Mucosa of stomach (tissue), 1 donor: Measurements from ENCODE around the gene IFITM2.
A peak's percentile ranks its signal among the peaks of the same experiment; 100 is the strongest.
"Not testable (repeated sequence)": the region's sequence is repeated elsewhere in the genome, so short reads cannot be mapped to it uniquely, and the experiment has no call there.

ENCODE experiments used
- H3K27me3 ChIP-seq: one replicate; pipeline ENCODE4 v1.7.0; 2013; ENCODE audit warnings: mild to moderate bottlenecking, low read length; ENCODE audit not compliant: control insufficient read depth, insufficient read depth
- H3K36me3 ChIP-seq: one replicate; pipeline ENCODE4 v1.7.0; 2013; ENCODE audit warnings: low read length; ENCODE audit not compliant: control insufficient read depth, insufficient read depth
- H3K4me1 ChIP-seq: one replicate; pipeline ENCODE4 v1.7.0; 2013; ENCODE audit warnings: mild to moderate bottlenecking, low read length; ENCODE audit not compliant: control insufficient read depth, insufficient read depth
- H3K4me3 ChIP-seq: one replicate; pipeline ENCODE4 v1.7.0; 2013; ENCODE audit warnings: low read length
- H3K9ac ChIP-seq: one replicate; pipeline ENCODE4 v1.7.0; 2013; ENCODE audit warnings: mild to moderate bottlenecking, low read length, moderate library complexity
- H3K9me3 ChIP-seq: one replicate; pipeline ENCODE4 v1.7.0; 2013; ENCODE audit warnings: mild to moderate bottlenecking, low read length, moderate library complexity; ENCODE audit not compliant: control insufficient read depth
- donor health status: Pancreatic carcinoma.

Gene IFITM2

DNA sequence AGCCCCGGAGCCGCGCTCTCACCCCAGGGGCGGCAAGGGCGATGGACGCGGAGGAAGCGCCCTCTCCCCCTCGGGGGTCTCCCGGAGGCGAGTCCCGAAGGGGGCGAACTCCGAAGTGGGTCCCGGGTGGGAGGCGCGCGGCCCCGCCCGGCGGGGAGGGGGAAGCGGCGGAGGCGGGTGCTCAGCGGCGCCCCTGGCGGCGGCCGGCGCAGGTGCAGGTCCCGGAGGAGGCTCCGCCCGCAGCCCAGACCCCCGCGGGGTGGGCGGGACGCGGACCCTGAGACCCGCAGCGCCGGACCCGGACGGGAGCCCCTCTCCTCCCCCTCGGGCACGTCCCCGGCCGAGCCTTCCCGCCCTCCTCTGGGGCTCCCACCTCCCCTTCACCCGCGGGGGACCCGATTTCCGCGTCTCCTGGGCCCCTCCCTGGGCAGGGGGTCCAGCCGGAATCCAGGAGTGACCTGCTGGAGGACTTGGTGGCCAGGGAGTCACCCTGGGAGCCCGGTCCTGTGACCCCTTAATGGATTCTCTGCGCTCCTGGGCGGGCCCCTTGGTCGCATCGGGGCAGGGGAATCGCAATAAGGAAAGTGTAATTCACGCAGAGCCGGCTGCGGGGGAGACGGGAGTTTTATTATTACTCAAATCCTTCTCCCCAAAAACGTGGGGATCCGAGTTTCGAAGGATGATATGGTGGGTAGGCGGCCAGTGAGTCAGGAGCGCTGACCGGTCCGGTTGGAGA lies 3.6 kb downstream of the IFITM2 start:
- Histone ChIP-seq H3K4me1 (peaks cover 17% of the 10 kb centered on the region), H3K27me3 (peaks cover 33% of the 10 kb centered on the region)
- not testable (repeated sequence) for H3K36me3 ChIP-seq, H3K9me3 ChIP-seq, H3K9ac ChIP-seq, H3K4me3 ChIP-seq

DNA sequence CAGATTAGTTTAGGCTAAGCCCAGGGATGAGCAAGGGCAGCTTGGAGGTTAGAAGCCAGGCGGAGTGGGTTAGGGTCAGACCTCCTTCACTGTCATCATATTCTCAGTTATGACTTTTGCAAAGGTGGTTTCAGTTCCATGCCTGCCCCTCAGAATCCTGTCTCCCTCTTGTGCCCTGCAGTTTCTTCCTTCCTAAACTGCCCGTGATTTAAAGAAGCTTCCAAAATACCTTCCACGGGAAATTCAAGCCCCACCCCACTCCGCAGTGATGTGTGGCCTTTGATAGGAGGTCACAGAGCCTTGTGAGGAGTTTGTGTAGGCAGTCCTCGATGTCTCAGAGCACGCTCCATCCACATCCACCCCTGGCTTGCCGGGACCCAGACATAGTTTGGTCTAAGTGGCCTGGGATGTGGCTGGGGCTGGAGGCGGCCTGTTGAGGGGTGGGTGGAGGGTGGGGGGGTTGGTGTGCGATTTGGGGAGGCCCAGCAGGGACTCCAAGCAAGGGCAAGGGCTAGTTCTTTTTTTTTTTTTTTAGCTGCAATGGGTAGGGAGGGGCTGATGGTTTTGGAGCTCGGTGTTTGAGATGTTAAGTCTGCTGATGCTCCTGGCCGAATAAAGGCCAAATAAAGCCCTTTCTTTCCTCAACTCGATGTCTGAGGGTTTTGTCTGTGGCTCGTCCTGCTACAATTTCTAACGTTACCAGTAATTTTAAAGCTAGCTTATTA lies 4.6 kb downstream of the IFITM2 start:
- Histone ChIP-seq H3K9me3 (no peaks in the 10 kb centered on the region), H3K4me1 (peaks cover 12% of the 10 kb centered on the region), H3K27me3 (peaks cover 44% of the 10 kb centered on the region), H3K4me3 (no peak overlapping the region), H3K9ac (no peak overlapping the region), H3K36me3 (no peaks in the 10 kb centered on the region)

DNA sequence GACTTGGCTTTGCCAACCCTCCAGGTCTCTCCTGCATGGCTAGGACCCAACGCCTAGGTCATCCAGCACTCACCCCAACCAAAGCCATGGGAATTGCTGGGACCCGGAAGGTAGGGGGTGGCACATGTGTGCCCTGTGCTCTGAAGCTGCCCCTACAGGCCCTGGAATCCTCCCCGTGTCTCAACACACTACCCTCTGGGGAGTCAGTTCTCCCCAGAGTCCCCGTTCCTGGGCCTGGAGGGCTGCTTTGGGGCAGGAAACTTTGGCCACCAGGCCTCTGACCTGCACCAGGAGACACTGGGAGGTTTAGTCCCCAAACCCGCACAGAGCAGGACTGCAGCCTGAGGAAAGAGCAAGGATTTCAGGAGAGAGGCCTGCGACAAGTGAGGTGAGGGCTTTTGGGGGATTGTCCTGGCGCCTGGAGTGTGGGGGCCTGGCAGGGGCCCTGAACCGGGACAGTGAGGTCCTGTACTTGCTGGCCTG lies 5.7 kb downstream of the IFITM2 start:
- H3K27me3 ChIP-seq = peaks cover 49% of the 10 kb centered on the region
- peak overlapping the region; percentile 32 for H3K9ac ChIP-seq
- no peak overlapping the region for H3K4me3 ChIP-seq
- H3K9me3 ChIP-seq = no peaks in the 10 kb centered on the region
- no peaks in the 10 kb centered on the region for H3K36me3 ChIP-seq
- H3K4me1 ChIP-seq = peaks cover 12% of the 10 kb centered on the region

DNA sequence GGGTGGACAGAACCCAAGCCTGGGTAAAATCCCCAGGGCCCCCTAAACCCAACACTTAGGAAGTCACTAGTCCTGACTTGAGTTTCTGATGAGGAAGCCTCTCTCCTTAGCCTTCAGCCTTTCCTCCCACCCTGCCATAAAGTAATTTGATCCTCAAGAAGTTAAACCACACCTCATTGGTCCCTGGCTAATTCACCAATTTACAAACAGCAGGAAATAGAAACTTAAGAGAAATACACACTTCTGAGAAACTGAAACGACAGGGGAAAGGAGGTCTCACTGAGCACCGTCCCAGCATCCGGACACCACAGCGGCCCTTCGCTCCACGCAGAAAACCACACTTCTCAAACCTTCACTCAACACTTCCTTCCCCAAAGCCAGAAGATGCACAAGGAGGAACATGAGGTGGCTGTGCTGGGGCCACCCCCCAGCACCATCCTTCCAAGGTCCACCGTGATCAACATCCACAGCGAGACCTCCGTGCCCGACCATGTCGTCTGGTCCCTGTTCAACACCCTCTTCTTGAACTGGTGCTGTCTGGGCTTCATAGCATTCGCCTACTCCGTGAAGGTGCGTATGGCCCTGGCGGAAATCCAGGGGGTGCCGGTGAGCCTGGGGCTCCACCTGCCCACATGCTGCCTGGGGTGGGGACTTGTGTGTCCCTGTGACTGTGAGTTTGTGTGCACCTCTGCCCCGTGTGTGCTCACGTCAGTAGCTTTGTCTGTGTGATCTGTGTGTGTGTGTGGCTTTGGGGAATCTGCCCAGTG lies 6.4 kb downstream of the IFITM2 start, which contains the start of gene IFITM1:
TSS of gene IFITM1 (plus strand) at position 254 of the 767 bp plus-strand sequence. CDS start at position 385, 131 bp downstream.
- H3K9ac ChIP-seq = peak within 1 kb of the TSS; percentile 47
- H3K4me1 ChIP-seq = peaks cover 12% of the 10 kb centered on the region
- no peaks in the 10 kb centered on the region for H3K9me3 ChIP-seq
- H3K4me3 ChIP-seq = no peak within 1 kb of the TSS
- H3K36me3 ChIP-seq = no peaks in the 10 kb centered on the region
- H3K27me3 ChIP-seq = peaks cover 49% of the 10 kb centered on the region

DNA sequence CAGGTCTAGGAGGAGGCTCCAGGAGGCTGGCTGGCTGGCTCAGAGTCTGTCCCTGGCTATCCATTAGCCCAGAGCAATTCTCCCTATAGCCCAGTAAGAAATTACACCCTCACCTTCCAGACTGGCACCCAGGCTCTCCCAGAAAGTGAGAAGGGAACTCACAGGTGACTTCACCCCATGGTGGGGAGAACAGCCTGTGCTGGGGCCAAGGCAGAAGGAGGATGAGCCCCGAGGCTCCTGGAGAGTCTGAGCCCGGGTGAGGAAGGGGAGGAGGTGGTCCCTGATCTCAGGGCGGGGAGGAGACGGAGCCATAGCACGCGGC lies 6.9 kb downstream of the IFITM2 start:
- H3K4me1 ChIP-seq, H3K4me3 ChIP-seq, H3K9me3 ChIP-seq, H3K36me3 ChIP-seq: not testable (repeated sequence)
- H3K9ac ChIP-seq = peak overlapping the region; percentile 47
- peaks cover 45% of the 10 kb centered on the region for H3K27me3 ChIP-seq

DNA sequence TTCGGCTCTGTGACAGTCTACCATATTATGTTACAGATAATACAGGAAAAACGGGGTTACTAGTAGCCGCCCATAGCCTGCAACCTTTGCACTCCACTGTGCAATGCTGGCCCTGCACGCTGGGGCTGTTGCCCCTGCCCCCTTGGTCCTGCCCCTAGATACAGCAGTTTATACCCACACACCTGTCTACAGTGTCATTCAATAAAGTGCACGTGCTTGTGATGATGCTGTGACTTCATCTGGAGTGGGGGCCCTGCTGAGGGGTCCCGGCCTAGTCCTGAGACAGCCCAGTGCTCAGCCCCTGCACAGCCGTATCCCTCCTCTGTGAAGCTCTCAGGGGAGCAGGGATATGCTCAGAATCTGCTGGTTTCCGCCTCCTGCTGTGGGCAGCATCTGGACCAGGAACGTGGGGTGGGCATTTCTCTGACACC lies 7.5 kb downstream of the IFITM2 start:
- Histone ChIP-seq H3K9me3 (no peaks in the 10 kb centered on the region), H3K4me1 (peaks cover 8% of the 10 kb centered on the region), H3K4me3 (no peak overlapping the region), H3K27me3 (peaks cover 43% of the 10 kb centered on the region), H3K36me3 (no peaks in the 10 kb centered on the region), H3K9ac (peak overlapping the region; percentile 47)

- Histone ChIP-seq H3K27me3 (peaks cover 43% of the 10 kb centered on the region), H3K9ac (peak overlapping the region; percentile 47), H3K4me1 (peaks cover 8% of the 10 kb centered on the region), H3K36me3 (no peaks in the 10 kb centered on the region), H3K4me3 (no peak overlapping the region), H3K9me3 (no peaks in the 10 kb centered on the region)
Measured at GRCh38 chr11:315516-315994, 7.9 kb downstream of the IFITM2 start.

DNA sequence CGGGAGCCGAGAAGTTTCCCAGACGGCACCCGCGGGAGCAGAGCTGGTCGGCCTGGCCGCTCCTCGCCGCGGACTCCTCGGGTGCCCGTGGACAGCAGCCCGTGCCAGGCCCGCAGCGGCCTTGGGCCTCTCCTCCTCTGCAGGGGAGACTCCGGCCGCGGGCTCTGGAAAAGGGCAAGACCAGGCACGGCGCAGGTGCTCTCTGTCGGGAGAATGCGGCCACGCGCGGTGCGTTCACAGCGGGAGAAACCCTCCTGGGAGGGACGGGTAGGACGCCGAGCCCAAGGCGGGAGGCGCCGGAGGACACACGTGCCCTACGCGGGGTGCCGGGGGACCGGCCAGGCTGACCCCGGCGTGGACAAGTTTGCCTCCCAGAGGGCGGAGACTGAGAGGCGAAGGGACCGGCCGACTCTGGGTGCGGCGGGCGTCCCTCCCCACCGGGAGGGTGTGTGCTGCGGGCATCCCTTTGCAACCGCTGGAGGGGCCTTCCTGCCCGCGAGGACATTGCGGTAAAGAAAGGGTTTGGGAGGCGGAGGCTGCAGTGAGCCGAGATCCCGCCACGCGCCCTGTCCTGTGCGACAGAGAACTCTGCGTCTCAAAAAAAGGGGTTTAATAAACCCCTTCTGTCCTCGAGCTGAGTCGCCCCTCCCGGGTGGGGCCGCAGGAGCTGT lies 8.6 kb downstream of the IFITM2 start:
- Histone ChIP-seq H3K9me3 (no peaks in the 10 kb centered on the region), H3K4me1 (peaks cover 8% of the 10 kb centered on the region), H3K36me3 (no peaks in the 10 kb centered on the region), H3K27me3 (peaks cover 43% of the 10 kb centered on the region), H3K4me3 (no peak overlapping the region), H3K9ac (peak overlapping the region; percentile 1)

DNA sequence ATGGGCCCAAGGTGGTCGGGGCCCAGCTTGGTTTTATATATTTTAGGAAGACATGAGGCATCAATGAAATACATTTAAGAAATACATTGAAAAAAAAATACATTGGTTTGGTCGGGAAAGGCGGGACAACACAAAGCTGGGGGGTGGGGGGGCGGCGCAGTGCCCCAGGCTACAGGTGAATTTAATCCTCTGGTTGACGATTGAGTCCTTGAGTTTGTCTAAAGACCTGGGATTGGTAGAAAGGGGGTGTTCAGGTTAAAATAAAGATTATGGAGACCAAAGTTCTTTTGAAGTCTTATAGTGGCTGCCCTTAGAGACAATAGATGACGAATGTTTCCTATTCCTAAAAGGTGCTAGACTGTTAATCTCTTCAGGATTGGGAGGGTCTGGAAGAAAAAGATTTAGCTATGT lies 9.3 kb downstream of the IFITM2 start:
- Histone ChIP-seq H3K36me3 (no peaks in the 10 kb centered on the region), H3K4me3 (no peak overlapping the region), H3K4me1 (peaks cover 8% of the 10 kb centered on the region), H3K9me3 (no peaks in the 10 kb centered on the region), H3K9ac (peak overlapping the region; percentile 1), H3K27me3 (peaks cover 40% of the 10 kb centered on the region)

- not testable (repeated sequence) for H3K4me3 ChIP-seq, H3K36me3 ChIP-seq, H3K4me1 ChIP-seq, H3K9ac ChIP-seq, H3K9me3 ChIP-seq
- H3K27me3 ChIP-seq = peaks cover 34% of the 10 kb centered on the region
Measured at GRCh38 chr11:317668-318404, 10.2 kb downstream of the IFITM2 start.
